ENCODE measurements around the gene CARMIL3. TPM values are rescaled to one million over a fixed set of nuclear protein-coding genes. Genes with fewer than 3 reads are reported as not detected.

CARMIL3 gene
- total RNA-seq, 1 experiment from 2014 or later = 0.71 TPM

DNA sequence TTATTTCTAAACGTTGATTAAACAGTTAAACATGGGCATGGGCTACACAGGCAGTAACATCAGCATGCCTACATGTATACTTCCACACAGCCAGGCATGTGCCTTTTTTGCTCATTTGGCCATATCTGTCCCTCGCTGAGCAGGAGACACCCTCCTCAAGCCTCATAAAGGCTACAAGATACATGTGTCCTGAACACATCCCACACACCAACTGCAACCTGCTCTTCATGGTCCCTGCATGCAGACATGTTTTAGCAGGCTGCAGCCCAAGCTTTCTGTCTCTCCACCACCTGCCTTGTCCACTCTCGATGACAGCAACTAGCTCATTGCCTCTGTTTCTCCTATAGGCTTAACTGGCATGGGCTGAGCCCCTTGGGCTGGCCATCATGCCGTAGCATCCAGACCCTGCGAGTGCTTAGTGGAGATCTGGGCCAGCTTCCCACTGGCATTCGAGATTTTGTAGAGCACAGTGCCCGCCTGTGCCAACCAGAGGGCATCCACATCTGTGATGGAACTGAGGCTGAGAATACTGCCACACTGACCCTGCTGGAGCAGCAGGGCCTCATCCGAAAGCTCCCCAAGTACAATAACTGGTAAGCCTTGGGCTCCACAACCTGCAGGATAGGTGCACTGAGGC is 44.9 kb downstream of the CARMIL3 start (continued):
- no peak for TF ChIP-seq SRF (IDR thresholded peaks at IDR 0.05; ENCODE audit: low read depth)
- TF ChIP-seq POLR2AphosphoS5 (IDR thresholded peaks at IDR 0.05; ENCODE audit: low read depth, low read length) = no peak; the same call in 1 of the 2 replicates
- TF ChIP-seq TCF7L2 (IDR thresholded peaks at IDR 0.05; ENCODE audit: borderline replicate concordance, extremely low read depth, insufficient read depth, insufficient read length) = no peak
- TF ChIP-seq EZH2phosphoT487 (IDR thresholded peaks at IDR 0.05; ENCODE audit: borderline replicate concordance) = no peak
- no peak for TF ChIP-seq ELF1 (IDR thresholded peaks at IDR 0.05; ENCODE audit: borderline replicate concordance, low read depth)
- no peak for TF ChIP-seq YY1 (IDR thresholded peaks at IDR 0.05; ENCODE audit: extremely low read depth, insufficient replicate concordance, low read depth, low read length)
- no peak for TF ChIP-seq CBX3 (IDR thresholded peaks at IDR 0.05; ENCODE audit: low read depth)
- TF ChIP-seq EGR1 (IDR thresholded peaks at IDR 0.05; ENCODE audit: low read depth) = no peak
- TF ChIP-seq, protein P1, sequence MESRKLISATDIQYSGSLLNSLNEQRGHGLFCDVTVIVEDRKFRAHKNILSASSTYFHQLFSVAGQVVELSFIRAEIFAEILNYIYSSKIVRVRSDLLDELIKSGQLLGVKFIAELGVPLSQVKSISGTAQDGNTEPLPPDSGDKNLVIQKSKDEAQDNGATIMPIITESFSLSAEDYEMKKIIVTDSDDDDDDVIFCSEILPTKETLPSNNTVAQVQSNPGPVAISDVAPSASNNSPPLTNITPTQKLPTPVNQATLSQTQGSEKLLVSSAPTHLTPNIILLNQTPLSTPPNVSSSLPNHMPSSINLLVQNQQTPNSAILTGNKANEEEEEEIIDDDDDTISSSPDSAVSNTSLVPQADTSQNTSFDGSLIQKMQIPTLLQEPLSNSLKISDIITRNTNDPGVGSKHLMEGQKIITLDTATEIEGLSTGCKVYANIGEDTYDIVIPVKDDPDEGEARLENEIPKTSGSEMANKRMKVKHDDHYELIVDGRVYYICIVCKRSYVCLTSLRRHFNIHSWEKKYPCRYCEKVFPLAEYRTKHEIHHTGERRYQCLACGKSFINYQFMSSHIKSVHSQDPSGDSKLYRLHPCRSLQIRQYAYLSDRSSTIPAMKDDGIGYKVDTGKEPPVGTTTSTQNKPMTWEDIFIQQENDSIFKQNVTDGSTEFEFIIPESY (IDR thresholded peaks at IDR 0.05; ENCODE audit: extremely low read depth, insufficient replicate concordance, low read length) = no peak

DNA sequence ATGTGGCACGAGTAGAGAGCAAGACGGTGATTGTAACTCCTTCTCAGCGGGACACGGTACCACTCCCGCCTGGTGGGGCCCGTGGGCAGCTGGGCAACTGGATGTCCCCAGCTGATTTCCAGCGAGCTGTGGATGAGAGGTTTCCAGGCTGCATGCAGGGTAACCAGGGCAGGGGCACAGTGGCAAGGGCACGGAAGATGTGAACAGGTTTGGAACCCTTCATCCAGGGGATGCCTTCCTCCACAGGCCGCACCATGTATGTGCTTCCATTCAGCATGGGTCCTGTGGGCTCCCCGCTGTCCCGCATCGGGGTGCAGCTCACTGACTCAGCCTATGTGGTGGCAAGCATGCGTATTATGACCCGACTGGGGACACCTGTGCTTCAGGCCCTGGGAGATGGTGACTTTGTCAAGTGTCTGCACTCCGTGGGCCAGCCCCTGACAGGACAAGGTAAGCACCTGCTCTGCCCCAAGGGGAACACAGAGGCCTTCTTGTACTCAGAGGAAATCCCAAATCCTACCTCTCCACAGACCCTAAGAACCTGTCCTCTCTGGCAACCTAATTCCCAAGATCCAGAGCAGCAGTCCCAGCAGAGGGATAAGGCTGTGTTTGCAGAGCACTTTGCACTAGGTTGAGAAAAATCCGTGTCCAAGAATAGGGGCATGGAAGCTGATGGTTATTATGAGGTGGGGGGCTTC is 46.6 kb downstream of the CARMIL3 start:
- no peaks in the 10 kb centered on the region for H3K9me2 ChIP-seq (ENCODE audit: insufficient read depth)
- H4K20me1 ChIP-seq (ENCODE audit: insufficient read depth) = no peaks in the 10 kb centered on the region
- no peaks in the 10 kb centered on the region for H3K27me3 ChIP-seq (ENCODE audit: insufficient read depth, low read length)
- intact Hi-C loops (cut with micrococcal nuclease) = loop anchor here (10.0 kb wide), 1 partner anchor 114 kb away; the partner anchor contains the start of gene DHRS4L2
- no peak for ATAC-seq
- no peak for DNase-seq (ENCODE audit: low read depth, low spot score)
- H3K9me3 ChIP-seq (ENCODE audit: control insufficient read depth in 1 of 2, insufficient read depth in 1 of 2, low read depth in 1 of 2, low read length in 2 of 2) = no peaks in the 10 kb centered on the region
- no peak overlapping the region for H2AFZ ChIP-seq (ENCODE audit: low read depth, low read length, poor library complexity, severe bottlenecking)
- no peak overlapping the region for H3K4me3 ChIP-seq (replicated peaks in 1 of 2; ENCODE audit: low read depth in 1 of 2, low read length in 2 of 2)
- H3K4me1 ChIP-seq (ENCODE audit: control insufficient read depth in 1 of 2, insufficient read depth in 2 of 2, low read length in 2 of 2) = peaks cover 10 to 18% of the 10 kb centered on the region in 2 experiments
- H3K36me3 ChIP-seq (ENCODE audit: control insufficient read depth in 1 of 2, insufficient read depth in 2 of 2, low read length in 2 of 2) = no peaks in the 10 kb centered on the region
- H3K27ac ChIP-seq (ENCODE audit: low read depth, low read length) = no peak overlapping the region
- H3K4me2 ChIP-seq (ENCODE audit: low read length) = no peak overlapping the region
- ChIA-PET CTCF (interaction anchor here (0.8 kb wide), 1 partner anchor 10 kb away, joined by 3 read pairs; no protein-coding TSS in a partner anchor), RAD21 (ENCODE audit: low non-redundant PET in 1 of 2, low total read pairs in 2 of 2, uncharacterized antibody in 2 of 2, unreplicated experiment in 2 of 2) (no interaction called here), POLR2A (no interaction called here)
- peaks cover 7% of the 10 kb centered on the region; the same call in 1 of the 2 replicates for H3K79me2 ChIP-seq (ENCODE audit: insufficient read depth, low read length)
- no peak overlapping the region for H3K9ac ChIP-seq (ENCODE audit: low read length)
- BruUV-seq (replicated peaks) = no TSS peak
- TF ChIP-seq EGR1 (IDR thresholded peaks at IDR 0.05; ENCODE audit: low read depth) = no peak
- TF ChIP-seq, protein P2, sequence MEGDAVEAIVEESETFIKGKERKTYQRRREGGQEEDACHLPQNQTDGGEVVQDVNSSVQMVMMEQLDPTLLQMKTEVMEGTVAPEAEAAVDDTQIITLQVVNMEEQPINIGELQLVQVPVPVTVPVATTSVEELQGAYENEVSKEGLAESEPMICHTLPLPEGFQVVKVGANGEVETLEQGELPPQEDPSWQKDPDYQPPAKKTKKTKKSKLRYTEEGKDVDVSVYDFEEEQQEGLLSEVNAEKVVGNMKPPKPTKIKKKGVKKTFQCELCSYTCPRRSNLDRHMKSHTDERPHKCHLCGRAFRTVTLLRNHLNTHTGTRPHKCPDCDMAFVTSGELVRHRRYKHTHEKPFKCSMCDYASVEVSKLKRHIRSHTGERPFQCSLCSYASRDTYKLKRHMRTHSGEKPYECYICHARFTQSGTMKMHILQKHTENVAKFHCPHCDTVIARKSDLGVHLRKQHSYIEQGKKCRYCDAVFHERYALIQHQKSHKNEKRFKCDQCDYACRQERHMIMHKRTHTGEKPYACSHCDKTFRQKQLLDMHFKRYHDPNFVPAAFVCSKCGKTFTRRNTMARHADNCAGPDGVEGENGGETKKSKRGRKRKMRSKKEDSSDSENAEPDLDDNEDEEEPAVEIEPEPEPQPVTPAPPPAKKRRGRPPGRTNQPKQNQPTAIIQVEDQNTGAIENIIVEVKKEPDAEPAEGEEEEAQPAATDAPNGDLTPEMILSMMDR (IDR thresholded peaks at IDR 0.05 in 2 of 3, conservative IDR thresholded peaks at IDR 0.05 in 1 of 3; ENCODE audit: borderline replicate concordance in 1 of 3, insufficient read depth in 1 of 3, low read depth in 2 of 3, low read length in 2 of 3) = no peak
- no peak for TF ChIP-seq YY1 (IDR thresholded peaks at IDR 0.05; ENCODE audit: extremely low read depth, insufficient replicate concordance, low read depth, low read length)
- TF ChIP-seq, protein P3, sequence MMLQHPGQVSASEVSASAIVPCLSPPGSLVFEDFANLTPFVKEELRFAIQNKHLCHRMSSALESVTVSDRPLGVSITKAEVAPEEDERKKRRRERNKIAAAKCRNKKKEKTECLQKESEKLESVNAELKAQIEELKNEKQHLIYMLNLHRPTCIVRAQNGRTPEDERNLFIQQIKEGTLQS (IDR thresholded peaks at IDR 0.05) = no peak
- no peak for TF ChIP-seq ZNF274 (IDR thresholded peaks at IDR 0.05; ENCODE audit: low read depth, low read length)
- no peak for TF ChIP-seq POLR2A (IDR thresholded peaks at IDR 0.05; ENCODE audit: borderline replicate concordance, extremely low read depth, insufficient read depth, insufficient read length)
- no peak for TF ChIP-seq JUND (IDR thresholded peaks at IDR 0.05)
- TF ChIP-seq ZFX (IDR thresholded peaks at IDR 0.05) = no peak
- TF ChIP-seq, protein P1 (IDR thresholded peaks at IDR 0.05; ENCODE audit: extremely low read depth, insufficient replicate concordance, low read length) = no peak
- no peak for TF ChIP-seq SRF (IDR thresholded peaks at IDR 0.05; ENCODE audit: low read depth)

Data from HCT116 (cell line).